Heart right ventricle (tissue), 16 donors: ENCODE measurements around the gene KIF15. TPM values are rescaled to one million over a fixed set of nuclear protein-coding genes. Genes with fewer than 3 reads are reported as not detected.

Experiments used
- ATAC-seq, 8 donors: fragments of 200-7000 bp; cut with Tn5 transposase; one replicate each; pipeline ENCODE4 v1.9.1; 2020; ENCODE audit warnings: mild to moderate bottlenecking in 8 of 8, moderate library complexity in 8 of 8, moderate number of reproducible peaks in 1 of 8
- DNase-seq, 2 donors: peaks; one replicate each; pipeline ENCODE4 v3.0.0-alpha.2; 2020
- H3K27ac ChIP-seq, 10 donors: fragments of 200-600 bp; sonication (generic) in 2 of 10; one replicate each; pipeline versions ENCODE4 v1.5.0 to v1.8.0; 2020 to 2022; ENCODE audit warnings: mild to moderate bottlenecking in 3 of 10
- H3K27me3 ChIP-seq, 7 donors: fragments of 200-600 bp; one replicate each; pipeline ENCODE4 v1.8.0; 2021 to 2022; ENCODE audit warnings: mild to moderate bottlenecking in 2 of 7
- H3K36me3 ChIP-seq, 9 donors: fragments of 200-600 bp; sonication (generic) in 1 of 9; one replicate each; pipeline versions ENCODE4 v1.5.0 to v1.8.0; 2020 to 2022; ENCODE audit warnings: mild to moderate bottlenecking in 2 of 9
- H3K4me1 ChIP-seq, 9 donors: fragments of 200-600 bp; sonication (generic) in 1 of 9; one replicate each; pipeline versions ENCODE4 v1.5.0 to v1.8.0; 2020 to 2022; ENCODE audit warnings: mild to moderate bottlenecking in 4 of 9
- H3K4me3 ChIP-seq, 10 donors: fragments of 200-600 bp; sonication (generic) in 2 of 10; one replicate each; pipeline versions ENCODE4 v1.5.0 to v1.8.0; 2020 to 2022; ENCODE audit warnings: mild to moderate bottlenecking in 7 of 10, moderate library complexity in 2 of 10
- H3K9me3 ChIP-seq, 11 donors: fragments of 200-600 bp in 10 of 11; sonication (generic) in 2 of 11; one replicate each; pipeline versions ENCODE4 v1.5.0 to v1.8.0; 2013 to 2022; ENCODE audit warnings: mild to moderate bottlenecking in 2 of 11, control low read depth in 1 of 11, moderate library complexity in 1 of 11
- WGBS, 2 donors: extraction: QIAGEN DNeasy Blood & Tissue Kit; methylation state at CpG; one replicate each; pipeline ENCODE4 v1.1.7; 2013; ENCODE audit warnings: inconsistent platforms in 1 of 2; 5-methylcytosine and 5-hydroxymethylcytosine counted together
- intact Hi-C, 10 donors: fragments of 100-400 bp; cut with DNase I; formaldehyde crosslinking; loops; one replicate each; pipeline versions ENCODE4 v1.11.1 to v1.14.2; 2022
- polyA plus RNA-seq, 2 donors: library from polyadenylated mRNA; stranded (reverse); fragments of 200-250 nt; gene quantifications; one replicate each; pipeline ENCODE4 v1.2.3, GENCODE V29; 2013
- total RNA-seq, 10 donors: library from RNA; stranded (reverse); fragmentation: NEBNext Ultra II Directional in 3 of 10; extraction: Animal tissue kit (Norgen Biotek cat#: 25700) in 3 of 10; gene quantifications; one replicate each; pipeline versions ENCODE4 v1.2.1 to v1.2.4, GENCODE V29; 2021 to 2023
- TF ChIP-seq, protein P1 (sequence below), 9 donors: fragments of 200-600 bp; sonication (generic) in 2 of 9; IDR thresholded peaks; one replicate each; pipeline versions ENCODE4 v1.5.0 to v1.8.0; 2021 to 2022; ENCODE audit warnings: antibody characterized with exemption in 9 of 9, mild to moderate bottlenecking in 5 of 9, moderate library complexity in 1 of 9
- donor health status: Arrhythmogenic right ventricular cardiomyopathy.
- donor health status: ischemic (EF 13 %, LVEDD 7.1; RV severe dilation, severe dysfunction).
- donor health status: healthy with polysubstance abuse.
- donor health status: DM: no; HTN: yes; CAD: no.
- donor health status: DM: no; HTN: no; CAD: no.
- donor health status: ischemic (EF 25% LVEDD 6.9; RV normal size, moderate dysfunction).
- donor health status: ischemic (EF 25% LVEDD 5.7; RV mildly dilated, moderate dysfunction).
- donor health status: healthy.
- donor health status: DM: yes; HTN: yes; CAD: no.
- donor health status: Ischemic cardiomyopathy.
- donor health status: ischemic (EF 35%, LVEDD 5.7; RV mildly dilated, moderate dysfunction).
- donor health status: nonischemic (EF 11% LVEDD 7.7; RV severe dilation, severe dysfunction).
- donor health status: DM: yes; HTN: yes; CAD: no.
- donor health status: PGD.
- donor health status: ischemic (EF 29% LVEDD 5.4; RV normal size, mild dysfunction).
- donor health status: nonischemic (EF 23%, LVEDD 6.1; RV moderate dilation, normal function).

The KIF15 gene
- total and polyA plus RNA-seq, 12 donors = 0.17 to 1.9 (median 0.36) TPM

DNA sequence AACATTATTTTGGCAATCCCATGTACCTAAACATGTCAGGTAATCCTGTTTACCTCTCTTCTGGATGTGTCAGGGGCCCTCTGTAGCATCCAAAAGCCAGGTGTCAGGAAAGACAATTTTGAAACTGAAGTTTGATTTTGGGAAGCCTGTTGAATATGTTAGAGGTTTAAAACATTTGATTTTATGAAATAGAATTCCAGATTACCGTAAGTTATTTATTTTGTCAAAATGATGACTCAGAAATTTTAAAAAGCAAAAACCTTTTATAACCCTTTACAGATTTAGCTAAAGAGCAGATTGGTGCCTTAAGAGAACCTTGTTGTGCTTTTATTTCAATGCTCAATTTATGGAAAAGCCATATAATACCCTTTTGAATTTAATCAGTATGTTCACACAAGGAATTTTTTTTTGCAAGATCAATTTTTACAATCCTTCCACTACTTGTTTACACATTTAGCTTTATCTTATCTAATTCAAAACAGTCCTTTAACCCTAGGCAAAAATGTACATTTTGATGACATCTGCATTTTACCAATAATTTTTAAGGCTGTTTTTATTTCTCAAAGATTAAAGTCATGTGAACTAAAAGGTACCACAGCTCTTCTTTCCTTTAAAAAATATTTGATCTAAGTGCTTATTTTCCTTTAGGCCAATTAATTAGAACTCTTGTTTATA is 10.0 kb downstream of the KIF15 start:
- Histone ChIP-seq H3K4me3 (no peak overlapping the region), H3K4me1 (no peaks in the 10 kb centered on the region), H3K27me3 (no peaks in the 10 kb centered on the region), H3K36me3 (peaks cover 0 to 18% (median 0%) of the 10 kb centered on the region in 9 donors), H3K27ac (no peak overlapping the region), H3K9me3 (peaks cover 0 to 60% (median 17%) of the 10 kb centered on the region in 11 donors)
- intact Hi-C loops = no loop called here
- ATAC-seq (no peak), DNase-seq (no peak)
- 100% methylated on average over 1 of the region's 1 CpG for WGBS, 2 donors
- TF ChIP-seq, protein P1, sequence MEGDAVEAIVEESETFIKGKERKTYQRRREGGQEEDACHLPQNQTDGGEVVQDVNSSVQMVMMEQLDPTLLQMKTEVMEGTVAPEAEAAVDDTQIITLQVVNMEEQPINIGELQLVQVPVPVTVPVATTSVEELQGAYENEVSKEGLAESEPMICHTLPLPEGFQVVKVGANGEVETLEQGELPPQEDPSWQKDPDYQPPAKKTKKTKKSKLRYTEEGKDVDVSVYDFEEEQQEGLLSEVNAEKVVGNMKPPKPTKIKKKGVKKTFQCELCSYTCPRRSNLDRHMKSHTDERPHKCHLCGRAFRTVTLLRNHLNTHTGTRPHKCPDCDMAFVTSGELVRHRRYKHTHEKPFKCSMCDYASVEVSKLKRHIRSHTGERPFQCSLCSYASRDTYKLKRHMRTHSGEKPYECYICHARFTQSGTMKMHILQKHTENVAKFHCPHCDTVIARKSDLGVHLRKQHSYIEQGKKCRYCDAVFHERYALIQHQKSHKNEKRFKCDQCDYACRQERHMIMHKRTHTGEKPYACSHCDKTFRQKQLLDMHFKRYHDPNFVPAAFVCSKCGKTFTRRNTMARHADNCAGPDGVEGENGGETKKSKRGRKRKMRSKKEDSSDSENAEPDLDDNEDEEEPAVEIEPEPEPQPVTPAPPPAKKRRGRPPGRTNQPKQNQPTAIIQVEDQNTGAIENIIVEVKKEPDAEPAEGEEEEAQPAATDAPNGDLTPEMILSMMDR (IDR thresholded peaks at IDR 0.05) = no peak

DNA sequence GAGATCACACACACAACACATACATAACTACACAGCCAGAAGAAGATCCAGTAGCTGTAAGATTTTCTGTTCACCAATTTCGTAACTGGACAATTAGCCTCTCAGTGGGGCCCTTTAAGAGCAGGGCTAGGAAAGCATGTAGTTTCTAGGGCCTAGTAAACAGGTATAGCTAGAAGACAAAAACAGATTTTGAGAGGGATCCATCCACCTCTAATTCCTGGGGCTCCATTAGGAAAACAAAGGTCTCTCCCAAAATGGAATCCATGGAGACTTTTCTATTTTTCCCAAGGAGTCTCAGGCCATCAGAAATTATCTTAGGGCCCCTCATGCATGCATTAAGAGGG is 10.5 kb downstream of the KIF15 start:
- Histone ChIP-seq H3K36me3 (peaks cover 0 to 18% (median 0%) of the 10 kb centered on the region in 9 donors), H3K27ac (no peak overlapping the region), H3K4me3 (no peak overlapping the region), H3K27me3 (no peaks in the 10 kb centered on the region), H3K4me1 (no peaks in the 10 kb centered on the region), H3K9me3 (peaks cover 0 to 60% (median 17%) of the 10 kb centered on the region in 11 donors)
- DNase-seq (no peak), ATAC-seq (no peak)
- intact Hi-C loops = no loop called here
- 95 to 100% methylated on average over 1 of the region's 1 CpG for WGBS, 2 donors
- TF ChIP-seq, protein P1 (IDR thresholded peaks at IDR 0.05) = no peak

DNA sequence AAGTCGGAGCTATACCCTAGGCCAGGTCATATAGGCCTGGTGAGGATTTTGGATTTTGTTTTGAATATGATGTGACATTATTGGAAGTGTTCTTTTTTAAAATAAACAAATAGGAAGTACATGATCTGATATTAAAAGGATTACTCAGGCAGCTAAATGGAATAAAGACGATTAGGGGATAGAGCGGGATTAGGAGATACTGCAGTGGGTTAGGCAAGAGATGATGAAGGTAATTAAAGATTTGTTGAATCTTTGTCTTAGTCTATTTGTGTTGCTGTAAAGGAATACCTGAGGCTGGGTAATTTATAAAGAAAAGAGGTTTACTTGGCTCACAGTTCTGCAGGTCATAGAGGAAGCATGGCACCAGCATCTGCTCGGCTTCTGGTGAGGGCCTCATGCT is 21.3 kb downstream of the KIF15 start:
- ATAC-seq (no peak), DNase-seq (no peak)
- Histone ChIP-seq H3K27me3 (no peaks in the 10 kb centered on the region), H3K4me3 (no peak overlapping the region), H3K27ac (no peak overlapping the region), H3K9me3 (no peaks in the 10 kb centered on the region), H3K4me1 (no peaks in the 10 kb centered on the region), H3K36me3 (peaks cover 0 to 52% (median 0%) of the 10 kb centered on the region in 9 donors)
- TF ChIP-seq, protein P1 (IDR thresholded peaks at IDR 0.05) = no peak
- 97 to 99% methylated on average over 4 of the region's 4 CpGs for WGBS, 2 donors
- intact Hi-C loops = no loop called here

DNA sequence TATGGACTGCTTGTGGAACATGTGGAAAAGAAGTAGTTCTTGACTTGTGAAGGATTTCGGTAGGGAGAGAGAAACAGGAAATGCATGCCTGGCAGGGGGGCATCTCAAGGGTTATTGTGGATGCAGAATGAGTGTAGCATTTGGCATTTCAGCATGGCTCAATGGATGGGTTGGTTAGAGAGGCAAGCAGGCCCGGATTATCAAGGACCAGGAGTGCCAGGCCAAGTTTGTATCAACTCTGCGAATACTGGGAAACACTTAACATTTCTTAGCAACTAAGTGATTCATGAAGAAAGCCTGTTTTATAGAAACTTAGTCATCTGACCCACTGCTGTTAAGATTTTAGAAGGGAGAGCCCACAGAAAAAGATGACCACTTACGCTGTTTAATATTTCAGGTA is 33.6 kb downstream of the KIF15 start:
- ATAC-seq (no peak), DNase-seq (no peak)
- Histone ChIP-seq H3K9me3 (no peaks in the 10 kb centered on the region), H3K27me3 (no peaks in the 10 kb centered on the region), H3K4me1 (no peaks in the 10 kb centered on the region), H3K4me3 (no peak overlapping the region), H3K27ac (no peak overlapping the region), H3K36me3 (peaks cover 0 to 48% (median 0%) of the 10 kb centered on the region in 9 donors)
- TF ChIP-seq, protein P1 (IDR thresholded peaks at IDR 0.05) = no peak
- 94 to 95% methylated on average over 4 of the region's 4 CpGs for WGBS, 2 donors
- intact Hi-C loops = no loop called here
